ENCODE measurements around the gene CEP57. TPM values are rescaled to one million over a fixed set of nuclear protein-coding genes. Genes with fewer than 3 reads are reported as not detected.

The CEP57 gene
- total RNA-seq, 1 experiment from 2014 or later = 58.0 TPM

GRCh38 chr11:95792700-95793099, 2.4 kb downstream of the CEP57 start:
- H3K9ac ChIP-seq (ENCODE audit: extremely low read depth, insufficient read length, low read length) = no peak overlapping the region
- H3K27me3 ChIP-seq (ENCODE audit: insufficient read depth, low read length) = no peaks in the 10 kb centered on the region
- H3K27ac ChIP-seq (ENCODE audit: insufficient read length, low read depth, low read length) = no peak overlapping the region
- peaks cover 36 to 40% of the 10 kb centered on the region in 2 experiments for H3K4me1 Mint-ChIP-seq
- TF ChIP-seq, protein P1, sequence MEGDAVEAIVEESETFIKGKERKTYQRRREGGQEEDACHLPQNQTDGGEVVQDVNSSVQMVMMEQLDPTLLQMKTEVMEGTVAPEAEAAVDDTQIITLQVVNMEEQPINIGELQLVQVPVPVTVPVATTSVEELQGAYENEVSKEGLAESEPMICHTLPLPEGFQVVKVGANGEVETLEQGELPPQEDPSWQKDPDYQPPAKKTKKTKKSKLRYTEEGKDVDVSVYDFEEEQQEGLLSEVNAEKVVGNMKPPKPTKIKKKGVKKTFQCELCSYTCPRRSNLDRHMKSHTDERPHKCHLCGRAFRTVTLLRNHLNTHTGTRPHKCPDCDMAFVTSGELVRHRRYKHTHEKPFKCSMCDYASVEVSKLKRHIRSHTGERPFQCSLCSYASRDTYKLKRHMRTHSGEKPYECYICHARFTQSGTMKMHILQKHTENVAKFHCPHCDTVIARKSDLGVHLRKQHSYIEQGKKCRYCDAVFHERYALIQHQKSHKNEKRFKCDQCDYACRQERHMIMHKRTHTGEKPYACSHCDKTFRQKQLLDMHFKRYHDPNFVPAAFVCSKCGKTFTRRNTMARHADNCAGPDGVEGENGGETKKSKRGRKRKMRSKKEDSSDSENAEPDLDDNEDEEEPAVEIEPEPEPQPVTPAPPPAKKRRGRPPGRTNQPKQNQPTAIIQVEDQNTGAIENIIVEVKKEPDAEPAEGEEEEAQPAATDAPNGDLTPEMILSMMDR (conservative IDR thresholded peaks at IDR 0.05) = no peak
- H3K4me3 Mint-ChIP-seq = no peak overlapping the region
- H4K8ac ChIP-seq (replicated peaks; ENCODE audit: insufficient read length, low read depth, low read length) = no peak overlapping the region
- no peak overlapping the region for H3K23ac ChIP-seq (ENCODE audit: insufficient read length, low read depth, low read length)
- H3K18ac ChIP-seq (ENCODE audit: insufficient read length, low read depth, low read length) = no peak overlapping the region
- H3K27me3 Mint-ChIP-seq (ENCODE audit: low read depth) = no peaks in the 10 kb centered on the region
- no peak overlapping the region for H2AK5ac ChIP-seq (ENCODE audit: insufficient read length, low read length)
- no peaks in the 10 kb centered on the region for H3K9me3 ChIP-seq (ENCODE audit: control insufficient read depth, low read depth, low read length)
- DNase-seq = no peak
- H3K27ac Mint-ChIP-seq = no peak overlapping the region
- H3T11ph ChIP-seq (ENCODE audit: low read length) = no peak overlapping the region
- H4K5ac ChIP-seq (ENCODE audit: insufficient read length, low read depth, low read length) = no peak overlapping the region
- H2BK15ac ChIP-seq (ENCODE audit: low read depth, low read length) = no peak overlapping the region
- no peaks in the 10 kb centered on the region for H4K20me1 ChIP-seq (ENCODE audit: control insufficient read depth, insufficient read depth, insufficient read length)
- H3K36me3 Mint-ChIP-seq (ENCODE audit: insufficient read depth in 1 of 3, low read depth in 3 of 3) = peaks cover 4 to 12% (median 6%) of the 10 kb centered on the region in 3 experiments; a peak in 5 of 7 replicates
- H2BK120ac ChIP-seq (ENCODE audit: low read depth, low read length, poor library complexity, severe bottlenecking) = no peak overlapping the region
- no peaks in the 10 kb centered on the region for H3K4me1 ChIP-seq (ENCODE audit: insufficient read depth, low read length)
- H2BK20ac ChIP-seq (ENCODE audit: low read depth, low read length, poor library complexity, severe bottlenecking) = no peak overlapping the region
- no peaks in the 10 kb centered on the region for H3K79me1 ChIP-seq (ENCODE audit: insufficient read depth, low read depth, low read length, poor library complexity, severe bottlenecking)
- no peak overlapping the region for H4K91ac ChIP-seq (ENCODE audit: insufficient read length, low read depth, low read length)
- no peaks in the 10 kb centered on the region for H3K9me3 Mint-ChIP-seq
- no peak overlapping the region for H3K14ac ChIP-seq (ENCODE audit: insufficient read depth, low read length)
- no peak overlapping the region for H3K4ac ChIP-seq (ENCODE audit: low read depth, low read length)
- H3K23me2 ChIP-seq (ENCODE audit: insufficient read length, low read depth, low read length, poor library complexity, severe bottlenecking) = peaks cover 8% of the 10 kb centered on the region
- H3K56ac ChIP-seq (ENCODE audit: insufficient read length, low read depth, low read length) = no peak overlapping the region
- peaks cover 22% of the 10 kb centered on the region; the same call in 1 of the 2 replicates for H3K79me2 ChIP-seq (ENCODE audit: insufficient read depth, low read length)
- H2BK5ac ChIP-seq (ENCODE audit: insufficient read length, low read length) = no peak overlapping the region
- no peak overlapping the region for H3K4me2 ChIP-seq (ENCODE audit: insufficient read depth, insufficient read length, low read length)
- no CpG with 5 or more reads among the region's 7 CpGs for WGBS (ENCODE audit: extremely low coverage, insufficient read length, low lambda C conversion rate)
- H2BK12ac ChIP-seq (ENCODE audit: insufficient read length, low read depth, low read length) = no peak overlapping the region
- H2AFZ ChIP-seq (ENCODE audit: low read length) = no peak overlapping the region

Measured in H9 (cell line).